H1 (cell line): ENCODE results near the gene HLA-E. TPM values are rescaled to one million over a fixed set of nuclear protein-coding genes. Genes with fewer than 3 reads are reported as not detected.
"Not testable (repeated sequence)": the region's sequence is repeated elsewhere in the genome, so short reads cannot be mapped to it uniquely, and the experiment has no call there.

Source experiments
- CTCF ChIA-PET: fragments of 300-600 bp; sonication (Branson Sonifier 250); formaldehyde crosslinking; loops from one replicate; lab custom pipeline; 2021; ENCODE audit not compliant: partially characterized antibody; lab: Charles Lee
- POLR2A ChIA-PET: fragments of 300-600 bp; sonication (Branson Sonifier 250); formaldehyde crosslinking; loops from one replicate; lab custom pipeline; 2021; ENCODE audit warnings: inconsistent platforms; ENCODE audit not compliant: partially characterized antibody; lab: Charles Lee
- DNase-seq, 2 experiments: peaks; one replicate each; pipeline versions ENCODE4 v3.0.0 to v3.0.0-alpha.2; 2010 to 2022; ENCODE audit warnings: low spot score in 2 of 2, low read depth in 1 of 2, mixed read lengths in 1 of 2
- FAIRE-seq: peaks from 2 replicates; lab custom pipeline; 2011; peaks lifted over from hg19 to GRCh38; lab: Jason Lieb, UNC
- H2AFZ ChIP-seq: 2 replicates; pipeline ENCODE4 v1.8.1; 2012; ENCODE audit warnings: low read length, inconsistent platforms
- H2AK5ac ChIP-seq: 2 replicates; pipeline ENCODE4 v1.6.1; 2013; ENCODE audit warnings: low read depth, low read length
- H2BK120ac ChIP-seq: replicated peaks from 2 replicates; pipeline ENCODE3; 2013; ENCODE audit warnings: low read depth, low read length, inconsistent platforms
- H2BK12ac ChIP-seq: 2 replicates; pipeline ENCODE4 v1.6.1; 2013; ENCODE audit warnings: low read depth, low read length
- H2BK15ac ChIP-seq: 2 replicates; pipeline ENCODE4 v1.6.1; 2013; ENCODE audit warnings: low read length
- H2BK20ac ChIP-seq: 2 replicates; pipeline ENCODE4 v1.6.1; 2013; ENCODE audit warnings: low read length
- H2BK5ac ChIP-seq: 2 replicates; pipeline ENCODE4 v1.6.1; 2013; ENCODE audit warnings: low read depth, low read length
- H3K14ac ChIP-seq: 2 replicates; pipeline ENCODE4 v1.6.1; 2013; ENCODE audit warnings: inconsistent platforms; ENCODE audit not compliant: insufficient read length
- H3K18ac ChIP-seq: 2 replicates; pipeline ENCODE4 v1.6.1; 2013; ENCODE audit warnings: low read length; ENCODE audit errors: extremely low read depth
- H3K23ac ChIP-seq: 2 replicates; pipeline ENCODE4 v1.6.1; 2013; ENCODE audit warnings: inconsistent platforms; ENCODE audit not compliant: insufficient read length
- H3K23me2 ChIP-seq: 2 replicates; pipeline ENCODE4 v1.6.1; 2013; ENCODE audit warnings: low read depth, low read length
- H3K27ac ChIP-seq: 2 replicates; pipeline ENCODE4 v1.6.1; 2011; ENCODE audit warnings: low read depth, low read length, inconsistent platforms
- H3K27me3 ChIP-seq, 4 experiments: replicated peaks in 1 of 4; 1 replicate in 1 of 4; 2 replicates in 3 of 4; pipeline versions ENCODE4 v1.6.1 to v1.8.1; 2011 to 2013; ENCODE audit warnings: low read length in 3 of 4, mild to moderate bottlenecking in 3 of 4, inconsistent platforms in 2 of 4, mixed read lengths in 2 of 4, moderate library complexity in 1 of 4; ENCODE audit not compliant: control insufficient read depth in 3 of 4, insufficient read depth in 3 of 4; ENCODE audit errors: extremely low read depth in 1 of 4
- H3K36me3 ChIP-seq, 4 experiments: 2 replicates each; pipeline versions ENCODE4 v1.6.1 to v1.8.1; 2011 to 2013; ENCODE audit warnings: mild to moderate bottlenecking in 4 of 4, low read length in 3 of 4, moderate library complexity in 2 of 4, control low read depth in 1 of 4, inconsistent platforms in 1 of 4; ENCODE audit not compliant: insufficient read depth in 4 of 4, control insufficient read depth in 2 of 4
- H3K4ac ChIP-seq: replicated peaks from 2 replicates; pipeline ENCODE3; 2013; ENCODE audit warnings: low read length, low read depth, mixed read lengths, inconsistent platforms; ENCODE audit not compliant: insufficient read length
- H3K4me1 ChIP-seq, 4 experiments: replicated peaks in 1 of 4; 1 replicate in 1 of 4; 2 replicates in 3 of 4; pipeline versions ENCODE4 v1.6.1 to v1.8.1; 2011 to 2013; ENCODE audit warnings: low read length in 3 of 4, inconsistent platforms in 2 of 4, mixed read lengths in 1 of 4; ENCODE audit not compliant: insufficient read depth in 4 of 4, control insufficient read depth in 3 of 4
- H3K4me2 ChIP-seq, 2 experiments: 2 replicates each; pipeline versions ENCODE4 v1.6.1 to v1.8.1; 2011 to 2013; ENCODE audit warnings: low read depth in 2 of 2, low read length in 2 of 2, control low read depth in 1 of 2, inconsistent platforms in 1 of 2, mild to moderate bottlenecking in 1 of 2; ENCODE audit not compliant: insufficient read depth in 1 of 2
- H3K4me3 ChIP-seq, 4 experiments: fragments of 200-600, 300-600 bp in 1 of 4; sonication (generic), shearing (Covaris generic), sonication (Bioruptor Twin) in 1 of 4; 2 replicates each; pipeline versions ENCODE4 v1.5.1 to v1.8.1; 2011 to 2016; ENCODE audit warnings: low read length in 4 of 4, low read depth in 3 of 4, control low read depth in 2 of 4, inconsistent platforms in 2 of 4, mild to moderate bottlenecking in 2 of 4, mixed read lengths in 1 of 4, moderate library complexity in 1 of 4; ENCODE audit not compliant: insufficient read depth in 2 of 4; ENCODE audit errors: extremely low read depth in 1 of 4
- H3K56ac ChIP-seq: replicated peaks from 2 replicates; pipeline ENCODE3; 2013; ENCODE audit warnings: low read depth, mild to moderate bottlenecking, mixed read lengths, low read length, inconsistent platforms; ENCODE audit not compliant: insufficient read length
- H3K79me1 ChIP-seq: 2 replicates; pipeline ENCODE4 v1.6.1; 2013; ENCODE audit warnings: low read depth, low read length, control low read depth
- H3K79me2 ChIP-seq, 2 experiments: 2 replicates each; pipeline versions ENCODE4 v1.6.1 to v1.8.1; 2012 to 2013; ENCODE audit warnings: low read length in 2 of 2, mild to moderate bottlenecking in 2 of 2, inconsistent platforms in 1 of 2; ENCODE audit not compliant: insufficient read depth in 2 of 2, control insufficient read depth in 1 of 2
- H3K9ac ChIP-seq, 4 experiments: replicated peaks in 1 of 4; 1 replicate in 1 of 4; 2 replicates in 3 of 4; pipeline versions ENCODE4 v1.6.1 to v1.8.1; 2011 to 2013; ENCODE audit warnings: low read depth in 3 of 4, low read length in 3 of 4, control low read depth in 2 of 4, mild to moderate bottlenecking in 2 of 4, moderate library complexity in 2 of 4, inconsistent platforms in 1 of 4; ENCODE audit errors: extremely low read depth in 1 of 4
- H3K9me3 ChIP-seq, 2 experiments: 2 replicates each; pipeline versions ENCODE4 v1.6.1 to v1.8.1; 2012 to 2013; ENCODE audit warnings: mild to moderate bottlenecking in 2 of 2, moderate library complexity in 2 of 2, control low read depth in 1 of 2, inconsistent platforms in 1 of 2, low read depth in 1 of 2, low read length in 1 of 2, mixed read lengths in 1 of 2; ENCODE audit not compliant: insufficient read depth in 2 of 2
- H4K20me1 ChIP-seq, 2 experiments: replicated peaks in 1 of 2; 2 replicates each; pipeline versions ENCODE3 to v1.8.1; 2011 to 2013; ENCODE audit warnings: inconsistent platforms in 2 of 2, low read length in 2 of 2, mild to moderate bottlenecking in 1 of 2; ENCODE audit not compliant: insufficient read depth in 2 of 2, control insufficient read depth in 1 of 2
- H4K5ac ChIP-seq: 2 replicates; pipeline ENCODE4 v1.6.1; 2013; ENCODE audit warnings: low read length, low read depth, mixed read lengths, inconsistent platforms; ENCODE audit not compliant: insufficient read length
- H4K8ac ChIP-seq: 2 replicates; pipeline ENCODE4 v1.8.0; 2013; ENCODE audit warnings: mild to moderate bottlenecking, moderate library complexity, low read length, inconsistent platforms; ENCODE audit not compliant: insufficient read depth; ENCODE audit errors: extremely low read depth
- H4K91ac ChIP-seq: replicated peaks from 2 replicates; pipeline ENCODE3; 2013; ENCODE audit warnings: low read length, mixed read lengths, inconsistent platforms; ENCODE audit not compliant: insufficient read length
- KDM1A ChIP-seq: fragments of 200-600, 300-600 bp; sonication (generic); IDR thresholded peaks from 2 replicates; pipeline ENCODE4 v1.7.1; 2016; ENCODE audit warnings: mild to moderate bottlenecking, low read length, borderline replicate concordance
- KDM5A ChIP-seq: fragments of 200-600 bp; IDR thresholded peaks from 2 replicates; pipeline ENCODE4 v1.7.1; 2012; ENCODE audit warnings: mild to moderate bottlenecking, low read length, inconsistent platforms, mixed read lengths
- NANOG ChIP-seq: IDR thresholded peaks from 2 replicates; pipeline ENCODE4 v1.6.1; 2011; ENCODE audit warnings: low read length, low read depth, mild to moderate bottlenecking, inconsistent platforms; ENCODE audit not compliant: insufficient read depth, poor library complexity, severe bottlenecking
- SP1 ChIP-seq: IDR thresholded peaks from 2 replicates; pipeline ENCODE4 v1.6.1; 2011; ENCODE audit warnings: low read depth, low read length
- WGBS, 2 experiments: shearing (Covaris generic) in 1 of 2; methylation state at CpG; one replicate each; pipeline versions ENCODE4 v1.1.6 to v1.1.7; 2013 to 2015; ENCODE audit warnings: low lambda C conversion rate in 2 of 2, mixed read lengths in 2 of 2, inconsistent platforms in 1 of 2, low coverage in 1 of 2, missing lambda C conversion rate in 1 of 2; ENCODE audit not compliant: insufficient replicate concordance in 2 of 2, insufficient coverage in 1 of 2, insufficient read length in 1 of 2; ENCODE audit errors: extremely low coverage in 1 of 2, missing lambda C conversion rate in 1 of 2; 5-methylcytosine and 5-hydroxymethylcytosine counted together
- polyA plus RNA-seq, 7 experiments: library from polyadenylated mRNA; depleted of rRNA in 3 of 7; stranded (reverse) in 5 of 7; unstranded in 2 of 7; fragments of >200 nt in 5 of 7; fragments of 200-250 nt in 2 of 7; gene quantifications; 1 replicate in 5 of 7; 2 replicates in 1 of 7; 4 replicates in 1 of 7; pipeline versions ENCODE4 v1.2.1 to v1.2.3, GENCODE V29; 2011 to 2013; ENCODE audit warnings: missing spikeins in 2 of 7, mixed read lengths in 2 of 7
- total RNA-seq: library from RNA; stranded (reverse); fragmentation: NEBNext Ultra II Directional; extraction: Animal tissue kit (Norgen Biotek cat#: 25700); gene quantifications from 2 replicates; pipeline ENCODE4 v1.2.1, GENCODE V29; 2021

Gene HLA-E
- total and polyA plus RNA-seq, 2 of the 8 experiments (the other 6 are each of a cell fraction or from before 2014, with no cell fraction given) = 20.2 to 28.0 TPM

DNA sequence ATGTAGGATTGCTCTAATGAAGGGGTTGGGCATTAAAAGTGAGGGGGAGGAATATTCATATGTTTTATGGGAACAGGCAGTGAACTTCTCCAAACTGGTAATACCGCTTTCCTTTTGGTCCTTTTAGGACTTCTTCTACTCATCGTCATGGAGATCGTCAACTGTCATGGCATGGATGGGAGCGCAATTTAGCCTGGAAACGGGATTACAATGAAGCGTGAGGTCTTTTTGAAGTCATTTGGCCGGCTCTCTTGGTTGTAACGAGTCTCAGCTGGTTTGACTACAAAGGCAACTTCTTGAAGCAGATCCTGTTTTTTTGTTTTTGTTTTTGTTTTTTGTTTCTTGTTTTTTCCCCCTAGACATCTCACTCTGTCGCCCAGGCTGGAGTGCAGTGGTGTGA lies 1.4 kb upstream of the HLA-E start (continued):
- no peak for TF ChIP-seq NANOG
- no peak for TF ChIP-seq SP1
- TF ChIP-seq KDM5A = no peak
- no peak for TF ChIP-seq KDM1A

DNA sequence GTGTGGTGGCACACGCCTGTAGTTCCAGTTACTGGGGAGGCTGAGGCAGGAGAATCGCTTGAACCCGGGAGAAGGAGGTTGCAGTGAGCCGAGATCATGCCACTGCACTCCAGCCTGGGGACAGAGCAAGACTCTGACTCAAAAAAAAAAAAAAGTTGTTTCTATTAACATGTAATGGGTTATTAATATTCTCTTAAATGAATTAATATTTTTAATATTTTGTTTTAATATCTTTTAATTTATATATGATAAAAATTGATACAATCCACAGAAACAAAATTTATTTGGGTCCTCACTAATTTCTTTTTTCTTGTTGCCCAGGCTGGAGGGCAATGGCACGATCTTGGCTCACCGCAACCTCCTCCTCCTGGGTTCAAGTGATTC lies 620 bp upstream of the HLA-E start:
- CTCF ChIA-PET = interaction anchor here (9.9 kb wide), 1 partner anchor 56 kb away, joined by 326 read pairs; no protein-coding TSS in a partner anchor
- H2AFZ ChIP-seq, H3K79me2 ChIP-seq, H4K5ac ChIP-seq, H2BK20ac ChIP-seq, H3K4ac ChIP-seq, H3K18ac ChIP-seq, DNase-seq, H3K27ac ChIP-seq, POLR2A ChIA-PET, H2AK5ac ChIP-seq, H3K14ac ChIP-seq, H3K4me1 ChIP-seq, H3K27me3 ChIP-seq, H2BK12ac ChIP-seq, H3K23ac ChIP-seq, H3K79me1 ChIP-seq, H3K9me3 ChIP-seq, H4K20me1 ChIP-seq, H3K56ac ChIP-seq, H4K91ac ChIP-seq, H2BK120ac ChIP-seq, H3K23me2 ChIP-seq, H2BK5ac ChIP-seq, FAIRE-seq, H2BK15ac ChIP-seq: not testable (repeated sequence)
- Histone ChIP-seq H3K9ac (peak overlapping the region in 1 of 4 experiments; percentile 53; a peak in 2 of 7 replicates), H3K4me2 (peak overlapping the region; percentile 54 to 72; a peak in 3 of 4 replicates), H3K36me3 (peaks cover 0 to 13% (median 6%) of the 10 kb centered on the region in 4 experiments; a peak in 3 of 8 replicates), H4K8ac (peak overlapping the region; percentile 53; the same call in 1 of the 2 replicates), H3K4me3 (peak overlapping the region in 2 of 4 experiments; percentile 79 to 80; a peak in 3 of 8 replicates)
- 92% methylated on average over 6 of the region's 6 CpGs; no CpG with 5 or more reads in 1 of the 2 experiments for WGBS, 2 experiments
